GM12872 (cell line): ENCODE measurements around the gene A2ML1.

Source experiments
- TF ChIP-seq, protein P1 (sequence below): IDR thresholded peaks from 3 replicates; pipeline ENCODE4 v1.5.1; 2011; ENCODE audit warnings: low read depth, mild to moderate bottlenecking, low read length, moderate library complexity; ENCODE audit not compliant: insufficient read depth

A2ML1 gene

DNA sequence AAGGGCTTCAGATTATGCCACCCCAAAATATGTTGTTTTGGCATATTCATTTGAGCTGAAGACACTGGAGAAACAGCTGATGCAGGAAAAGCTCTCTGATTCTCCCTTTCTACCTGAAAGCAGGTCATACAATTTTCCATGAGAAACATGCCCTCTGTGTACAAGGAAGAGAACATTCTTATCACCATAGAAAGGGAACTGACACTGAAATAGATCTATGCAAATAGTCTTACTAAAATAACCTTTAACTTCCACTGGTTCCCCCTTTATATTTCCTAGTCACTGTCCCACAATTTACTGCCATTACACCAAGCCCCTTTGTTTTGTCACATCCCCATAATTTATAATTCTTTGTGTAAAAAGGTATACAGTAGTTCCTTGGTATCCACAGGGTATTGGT is 82.2 kb downstream of the A2ML1 start:
- TF ChIP-seq, protein P1, sequence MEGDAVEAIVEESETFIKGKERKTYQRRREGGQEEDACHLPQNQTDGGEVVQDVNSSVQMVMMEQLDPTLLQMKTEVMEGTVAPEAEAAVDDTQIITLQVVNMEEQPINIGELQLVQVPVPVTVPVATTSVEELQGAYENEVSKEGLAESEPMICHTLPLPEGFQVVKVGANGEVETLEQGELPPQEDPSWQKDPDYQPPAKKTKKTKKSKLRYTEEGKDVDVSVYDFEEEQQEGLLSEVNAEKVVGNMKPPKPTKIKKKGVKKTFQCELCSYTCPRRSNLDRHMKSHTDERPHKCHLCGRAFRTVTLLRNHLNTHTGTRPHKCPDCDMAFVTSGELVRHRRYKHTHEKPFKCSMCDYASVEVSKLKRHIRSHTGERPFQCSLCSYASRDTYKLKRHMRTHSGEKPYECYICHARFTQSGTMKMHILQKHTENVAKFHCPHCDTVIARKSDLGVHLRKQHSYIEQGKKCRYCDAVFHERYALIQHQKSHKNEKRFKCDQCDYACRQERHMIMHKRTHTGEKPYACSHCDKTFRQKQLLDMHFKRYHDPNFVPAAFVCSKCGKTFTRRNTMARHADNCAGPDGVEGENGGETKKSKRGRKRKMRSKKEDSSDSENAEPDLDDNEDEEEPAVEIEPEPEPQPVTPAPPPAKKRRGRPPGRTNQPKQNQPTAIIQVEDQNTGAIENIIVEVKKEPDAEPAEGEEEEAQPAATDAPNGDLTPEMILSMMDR = no peak

DNA sequence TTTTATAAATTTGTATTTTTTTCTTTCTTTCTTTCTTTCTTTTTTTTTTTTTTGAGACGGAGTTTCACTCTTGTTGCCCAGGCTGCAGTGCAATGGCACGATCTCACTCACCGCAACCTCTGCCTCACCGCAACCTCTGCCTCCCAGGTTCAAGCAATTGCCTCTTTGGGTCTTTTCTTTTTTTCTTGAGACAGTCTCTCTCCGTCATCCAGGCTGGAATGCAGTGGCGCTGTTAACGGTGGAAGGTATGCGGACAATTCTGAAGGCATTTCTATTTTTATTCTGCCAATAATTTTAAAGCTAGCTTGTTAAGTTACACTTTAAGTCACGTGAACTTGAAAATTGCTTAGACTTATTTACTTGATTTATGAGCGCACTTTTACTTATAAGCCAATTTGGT is 83.1 kb downstream of the A2ML1 start:
- TF ChIP-seq, protein P1 = no peak

DNA sequence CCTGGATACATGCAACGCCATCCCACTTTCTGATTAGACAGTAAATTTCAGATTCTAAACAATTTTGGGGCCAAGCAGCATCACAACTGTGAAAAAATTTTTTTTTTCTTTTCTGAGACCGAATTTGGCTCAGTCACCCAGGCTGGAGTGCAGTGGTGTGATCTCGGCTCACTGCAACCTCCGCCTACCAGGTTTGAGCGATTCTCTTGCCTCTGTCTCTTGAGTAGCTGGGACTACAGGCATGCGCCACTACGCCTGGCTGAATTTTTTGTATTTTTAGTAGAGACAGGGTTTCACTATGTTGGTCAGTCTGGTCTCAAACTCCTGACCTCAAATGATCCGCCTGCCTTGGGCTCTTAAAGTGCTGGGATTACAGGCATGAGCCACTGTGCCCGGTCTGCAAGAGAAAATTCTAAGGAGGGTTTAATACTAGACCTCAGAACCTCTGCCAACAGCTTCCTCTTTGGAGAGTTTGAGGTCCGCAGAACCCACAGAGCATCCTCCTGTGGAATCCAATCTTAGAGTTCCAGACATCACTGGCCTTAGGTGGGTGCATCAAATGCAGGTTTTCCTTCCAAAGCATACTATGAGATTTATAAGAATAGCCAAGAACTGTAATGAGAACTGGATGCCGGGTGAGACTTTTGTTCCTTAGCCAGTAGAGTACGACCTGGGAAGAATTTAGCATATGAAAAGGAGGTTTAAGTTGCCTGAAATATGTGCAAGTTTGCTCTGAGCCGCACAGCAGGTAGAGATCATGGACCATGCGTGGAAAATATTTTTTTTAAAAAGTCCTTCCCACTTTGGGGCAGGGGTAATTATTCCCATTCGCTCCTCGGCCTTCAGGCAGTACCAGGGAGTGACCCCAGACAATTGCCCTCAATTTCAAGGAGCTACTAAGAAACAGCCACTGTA is 84.1 kb downstream of the A2ML1 start:
- TF ChIP-seq, protein P1 = no peak

DNA sequence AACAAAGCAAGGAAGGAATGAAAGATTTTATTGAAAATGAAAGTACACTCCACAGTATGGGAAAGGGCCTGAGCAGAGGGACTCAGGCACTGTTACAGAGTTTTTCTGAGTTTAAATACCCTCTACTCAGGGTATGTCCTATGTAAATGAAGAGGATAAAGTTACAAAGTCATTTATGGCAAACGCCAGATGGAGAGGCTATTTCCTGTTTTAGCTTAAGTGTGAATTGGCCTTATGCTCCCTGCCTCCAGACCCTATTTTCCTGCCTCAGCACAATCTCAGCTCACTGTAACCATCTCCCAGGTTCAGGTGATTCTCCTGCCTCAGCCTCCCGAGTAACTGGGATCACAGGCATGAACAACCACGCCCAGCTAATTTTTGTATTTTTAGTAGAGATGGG is 85.1 kb downstream of the A2ML1 start:
- TF ChIP-seq, protein P1 = no peak

DNA sequence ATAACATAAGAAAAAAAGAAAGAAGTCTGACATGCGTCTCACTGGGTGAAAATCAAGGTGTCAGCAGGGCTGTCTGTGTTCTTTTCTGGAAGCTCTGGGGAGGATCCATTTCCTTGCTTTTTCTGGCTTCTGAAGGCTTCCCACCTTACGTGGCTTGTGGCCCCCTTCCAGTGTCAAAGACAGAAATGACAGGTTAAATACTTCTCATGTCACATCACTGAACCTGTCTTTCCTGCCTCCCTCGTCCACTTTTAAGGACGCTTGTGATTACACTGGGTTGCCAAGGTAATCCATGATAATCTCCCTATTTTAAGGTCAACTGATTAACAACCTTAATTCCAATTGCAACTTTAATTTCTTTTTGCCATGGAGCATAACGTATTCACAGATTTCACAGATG is 87.3 kb downstream of the A2ML1 start:
- TF ChIP-seq, protein P1 = no peak

DNA sequence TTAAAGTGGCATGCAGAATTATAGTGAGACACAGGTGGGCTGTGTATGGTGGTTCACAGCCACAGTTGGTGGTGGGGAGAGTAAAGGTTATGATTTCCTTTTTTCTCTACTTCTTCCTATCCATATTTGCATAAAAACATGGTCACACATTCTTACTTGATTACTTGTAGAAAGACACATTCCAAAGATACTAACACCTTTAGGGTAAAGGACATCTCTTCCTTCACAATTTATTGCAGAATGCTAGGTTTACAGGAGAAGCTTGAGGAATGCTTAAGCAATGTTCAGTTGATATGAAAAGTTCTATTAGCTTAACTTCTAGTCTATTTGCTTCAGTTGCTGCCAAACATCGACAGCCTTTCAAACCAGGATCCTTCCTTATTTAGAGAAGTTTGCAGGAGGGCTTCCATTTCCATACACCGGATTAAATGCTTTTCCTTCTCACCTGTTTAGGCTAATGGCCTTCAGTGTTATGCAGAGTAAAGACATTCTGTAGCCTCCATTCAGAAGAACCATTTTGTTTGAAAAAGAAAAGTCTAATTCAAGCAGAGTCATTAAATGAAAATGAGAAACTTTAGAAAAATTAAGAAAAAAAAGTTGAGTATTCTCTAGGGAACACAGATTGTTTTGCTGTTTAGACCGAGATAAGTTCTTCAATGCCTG is 89.3 kb downstream of the A2ML1 start:
- TF ChIP-seq, protein P1 = no peak

DNA sequence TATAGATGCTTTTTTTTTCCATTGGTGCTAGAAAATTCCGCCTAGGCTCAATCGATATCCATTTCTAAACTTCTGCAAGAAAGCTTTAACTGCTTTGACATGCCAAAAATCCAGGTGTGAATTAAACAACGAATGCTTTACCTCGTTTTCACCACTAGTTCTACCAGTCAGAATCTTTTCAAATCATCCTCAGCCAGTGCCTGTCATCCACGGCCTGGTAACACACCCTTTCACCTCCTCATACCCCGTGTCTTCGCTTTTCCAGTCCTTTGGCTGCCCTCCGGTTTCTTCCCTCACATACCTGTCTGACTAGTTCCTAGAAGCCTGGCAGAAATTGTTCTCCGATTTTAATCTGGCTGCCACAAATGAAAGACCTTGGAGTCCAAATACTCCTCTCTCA is 90.5 kb downstream of the A2ML1 start:
- TF ChIP-seq, protein P1 = peak; percentile 35; the same call in 2 of the 3 replicates
